Heart right ventricle (tissue), 16 donors: Measurements from ENCODE around the gene COA8. TPM values are rescaled to one million over a fixed set of nuclear protein-coding genes. Genes with fewer than 3 reads are reported as not detected.
A peak's percentile ranks its signal among the peaks of the same experiment; 100 is the strongest.

Experiments
- ATAC-seq, 8 donors: fragments of 200-7000 bp; cut with Tn5 transposase; one replicate each; pipeline ENCODE4 v1.9.1; 2020; ENCODE audit warnings: mild to moderate bottlenecking in 8 of 8, moderate library complexity in 8 of 8, moderate number of reproducible peaks in 1 of 8
- DNase-seq, 2 donors: peaks; one replicate each; pipeline ENCODE4 v3.0.0-alpha.2; 2020
- H3K27ac ChIP-seq, 10 donors: fragments of 200-600 bp; sonication (generic) in 2 of 10; one replicate each; pipeline versions ENCODE4 v1.5.0 to v1.8.0; 2020 to 2022; ENCODE audit warnings: mild to moderate bottlenecking in 3 of 10
- H3K27me3 ChIP-seq, 7 donors: fragments of 200-600 bp; one replicate each; pipeline ENCODE4 v1.8.0; 2021 to 2022; ENCODE audit warnings: mild to moderate bottlenecking in 2 of 7
- H3K36me3 ChIP-seq, 9 donors: fragments of 200-600 bp; sonication (generic) in 1 of 9; one replicate each; pipeline versions ENCODE4 v1.5.0 to v1.8.0; 2020 to 2022; ENCODE audit warnings: mild to moderate bottlenecking in 2 of 9
- H3K4me1 ChIP-seq, 9 donors: fragments of 200-600 bp; sonication (generic) in 1 of 9; one replicate each; pipeline versions ENCODE4 v1.5.0 to v1.8.0; 2020 to 2022; ENCODE audit warnings: mild to moderate bottlenecking in 4 of 9
- H3K4me3 ChIP-seq, 10 donors: fragments of 200-600 bp; sonication (generic) in 2 of 10; one replicate each; pipeline versions ENCODE4 v1.5.0 to v1.8.0; 2020 to 2022; ENCODE audit warnings: mild to moderate bottlenecking in 7 of 10, moderate library complexity in 2 of 10
- H3K9me3 ChIP-seq, 11 donors: fragments of 200-600 bp in 10 of 11; sonication (generic) in 2 of 11; one replicate each; pipeline versions ENCODE4 v1.5.0 to v1.8.0; 2013 to 2022; ENCODE audit warnings: mild to moderate bottlenecking in 2 of 11, control low read depth in 1 of 11, moderate library complexity in 1 of 11
- CTCF ChIP-seq, 9 donors: fragments of 200-600 bp; sonication (generic) in 2 of 9; IDR thresholded peaks; one replicate each; pipeline versions ENCODE4 v1.5.0 to v1.8.0; 2021 to 2022; ENCODE audit warnings: antibody characterized with exemption in 9 of 9, mild to moderate bottlenecking in 5 of 9, moderate library complexity in 1 of 9
- WGBS, 2 donors: extraction: QIAGEN DNeasy Blood & Tissue Kit; methylation state at CpG; one replicate each; pipeline ENCODE4 v1.1.7; 2013; ENCODE audit warnings: inconsistent platforms in 1 of 2; 5-methylcytosine and 5-hydroxymethylcytosine counted together
- intact Hi-C, 10 donors: fragments of 100-400 bp; cut with DNase I; formaldehyde crosslinking; loops; one replicate each; pipeline versions ENCODE4 v1.11.1 to v1.14.2; 2022
- polyA plus RNA-seq, 2 donors: library from polyadenylated mRNA; stranded (reverse); fragments of 200-250 nt; gene quantifications; one replicate each; pipeline ENCODE4 v1.2.3, GENCODE V29; 2013
- total RNA-seq, 10 donors: library from RNA; stranded (reverse); fragmentation: NEBNext Ultra II Directional in 3 of 10; extraction: Animal tissue kit (Norgen Biotek cat#: 25700) in 3 of 10; gene quantifications; one replicate each; pipeline versions ENCODE4 v1.2.1 to v1.2.4, GENCODE V29; 2021 to 2023
- donor health status: Arrhythmogenic right ventricular cardiomyopathy.
- donor health status: ischemic (EF 13 %, LVEDD 7.1; RV severe dilation, severe dysfunction).
- donor health status: healthy with polysubstance abuse.
- donor health status: DM: no; HTN: yes; CAD: no.
- donor health status: DM: no; HTN: no; CAD: no.
- donor health status: ischemic (EF 25% LVEDD 6.9; RV normal size, moderate dysfunction).
- donor health status: ischemic (EF 25% LVEDD 5.7; RV mildly dilated, moderate dysfunction).
- donor health status: healthy.
- donor health status: DM: yes; HTN: yes; CAD: no.
- donor health status: Ischemic cardiomyopathy.
- donor health status: ischemic (EF 35%, LVEDD 5.7; RV mildly dilated, moderate dysfunction).
- donor health status: nonischemic (EF 11% LVEDD 7.7; RV severe dilation, severe dysfunction).
- donor health status: DM: yes; HTN: yes; CAD: no.
- donor health status: PGD.
- donor health status: ischemic (EF 29% LVEDD 5.4; RV normal size, mild dysfunction).
- donor health status: nonischemic (EF 23%, LVEDD 6.1; RV moderate dilation, normal function).

The COA8 gene
- total and polyA plus RNA-seq, 12 donors = 33.3 to 141 (median 43.8) TPM

- intact Hi-C loops = no loop called here
- no peak for TF ChIP-seq CTCF (IDR thresholded peaks at IDR 0.05)
- Histone ChIP-seq H3K27ac (peak overlapping the region in 5 of 10 donors; percentile 21 to 65 (median 58)), H3K27me3 (peaks cover 0 to 21% (median 0%) of the 10 kb centered on the region in 7 donors), H3K4me3 (no peak overlapping the region), H3K9me3 (no peaks in the 10 kb centered on the region), H3K4me1 (peaks cover 42 to 91% (median 62%) of the 10 kb centered on the region in 9 donors), H3K36me3 (peaks cover 0 to 11% (median 0%) of the 10 kb centered on the region in 9 donors)
- ATAC-seq (no peak), DNase-seq (no peak)
- WGBS, 2 donors = 53 to 58% methylated on average over 10 of the region's 10 CpGs
Observed at GRCh38 chr14:103517174-103517566, 45.6 kb upstream of the COA8 start.

GRCh38 chr14:103517721-103518421, 44.9 kb upstream of the COA8 start:
- intact Hi-C loops = loop anchor here in 9 of 10 donors (1.0 to 2.0 kb wide), 2 partner anchors 28 to 29 kb away; no protein-coding TSS in a partner anchor
- Histone ChIP-seq H3K4me1 (peaks cover 42 to 87% (median 58%) of the 10 kb centered on the region in 9 donors), H3K9me3 (no peaks in the 10 kb centered on the region), H3K4me3 (no peak overlapping the region), H3K27ac (peak overlapping the region in 9 of 10 donors; percentile 10 to 65 (median 53)), H3K27me3 (peaks cover 0 to 26% (median 0%) of the 10 kb centered on the region in 7 donors), H3K36me3 (peaks cover 0 to 4% (median 0%) of the 10 kb centered on the region in 9 donors)
- DNase-seq (no peak), ATAC-seq (peak in 4 of 8 donors; percentile 7 to 27 (median 14))
- no peak for TF ChIP-seq CTCF (IDR thresholded peaks at IDR 0.05)
- WGBS, 2 donors = 37 to 42% methylated on average over 20 of the region's 20 CpGs

- peak; percentile 68 to 78 for DNase-seq
- TF ChIP-seq CTCF (IDR thresholded peaks at IDR 0.05) = peak; percentile 88 to 96 (median 93)
- H3K36me3 ChIP-seq = no peaks in the 10 kb centered on the region
- peak; percentile 20 to 75 (median 56) for ATAC-seq
- intact Hi-C loops = loop anchor here in 9 of 10 donors (1.0 to 2.0 kb wide), 2 partner anchors 28 kb away; no protein-coding TSS in a partner anchor
- H3K9me3 ChIP-seq = no peaks in the 10 kb centered on the region
- H3K4me1 ChIP-seq = peaks cover 39 to 87% (median 56%) of the 10 kb centered on the region in 9 donors
- H3K4me3 ChIP-seq = no peak overlapping the region
- H3K27ac ChIP-seq = peak overlapping the region in 8 of 10 donors; percentile 17 to 82 (median 54)
- WGBS, 2 donors = 43 to 50% methylated on average over 9 of the region's 9 CpGs
- H3K27me3 ChIP-seq = peaks cover 0 to 32% (median 0%) of the 10 kb centered on the region in 7 donors
Observed at GRCh38 chr14:103518422-103519042, 44.2 kb upstream of the COA8 start.

GRCh38 chr14:103519043-103519836, 43.5 kb upstream of the COA8 start:
- no peaks in the 10 kb centered on the region for H3K36me3 ChIP-seq
- no peak overlapping the region for H3K4me3 ChIP-seq
- H3K27ac ChIP-seq = peak overlapping the region in 6 of 10 donors; percentile 36 to 82 (median 51)
- TF ChIP-seq CTCF (IDR thresholded peaks at IDR 0.05) = no peak
- peak in 4 of 8 donors; percentile 1 to 3 (median 2) for ATAC-seq
- WGBS, 2 donors = 45 to 52% methylated on average over 13 of the region's 13 CpGs
- intact Hi-C loops = loop anchor here in 7 of 10 donors (2.0 kb wide), 1 partner anchor 28 kb away; no protein-coding TSS in a partner anchor
- no peaks in the 10 kb centered on the region for H3K9me3 ChIP-seq
- H3K27me3 ChIP-seq = peaks cover 0 to 39% (median 0%) of the 10 kb centered on the region in 7 donors
- DNase-seq = no peak
- peaks cover 37 to 81% (median 54%) of the 10 kb centered on the region in 9 donors for H3K4me1 ChIP-seq
